Measurements from ENCODE around the gene KRI1. TPM values are rescaled to one million over a fixed set of nuclear protein-coding genes. Genes with fewer than 3 reads are reported as not detected.

The KRI1 gene
- total and polyA plus RNA-seq, 2 experiments from 2014 or later: 23.8 to 43.2 TPM

- TF ChIP-seq, protein P1, sequence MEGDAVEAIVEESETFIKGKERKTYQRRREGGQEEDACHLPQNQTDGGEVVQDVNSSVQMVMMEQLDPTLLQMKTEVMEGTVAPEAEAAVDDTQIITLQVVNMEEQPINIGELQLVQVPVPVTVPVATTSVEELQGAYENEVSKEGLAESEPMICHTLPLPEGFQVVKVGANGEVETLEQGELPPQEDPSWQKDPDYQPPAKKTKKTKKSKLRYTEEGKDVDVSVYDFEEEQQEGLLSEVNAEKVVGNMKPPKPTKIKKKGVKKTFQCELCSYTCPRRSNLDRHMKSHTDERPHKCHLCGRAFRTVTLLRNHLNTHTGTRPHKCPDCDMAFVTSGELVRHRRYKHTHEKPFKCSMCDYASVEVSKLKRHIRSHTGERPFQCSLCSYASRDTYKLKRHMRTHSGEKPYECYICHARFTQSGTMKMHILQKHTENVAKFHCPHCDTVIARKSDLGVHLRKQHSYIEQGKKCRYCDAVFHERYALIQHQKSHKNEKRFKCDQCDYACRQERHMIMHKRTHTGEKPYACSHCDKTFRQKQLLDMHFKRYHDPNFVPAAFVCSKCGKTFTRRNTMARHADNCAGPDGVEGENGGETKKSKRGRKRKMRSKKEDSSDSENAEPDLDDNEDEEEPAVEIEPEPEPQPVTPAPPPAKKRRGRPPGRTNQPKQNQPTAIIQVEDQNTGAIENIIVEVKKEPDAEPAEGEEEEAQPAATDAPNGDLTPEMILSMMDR (conservative IDR thresholded peaks at IDR 0.05; ENCODE audit: low read depth in 2 of 2): peak; percentile 72 to 85
- no peak for TF ChIP-seq EZH2phosphoT487 (IDR thresholded peaks at IDR 0.05; ENCODE audit: unreplicated experiment)
- H3K4me3 ChIP-seq: peak overlapping the region; percentile 35; the same call in 1 of the 2 replicates
- H3K4me1 Mint-ChIP-seq: peaks cover 3% of the 10 kb centered on the region; the same call in 2 of the 3 replicates
- no peaks in the 10 kb centered on the region for H3K79me2 ChIP-seq (replicated peaks; ENCODE audit: insufficient read depth)
- ATAC-seq: peak; percentile 18
- peaks cover 38% of the 10 kb centered on the region for H3K27me3 Mint-ChIP-seq (ENCODE audit: insufficient read depth, low read depth, poor library complexity)
- no peak overlapping the region for H3K4me3 Mint-ChIP-seq
- peak overlapping the region; percentile 57 for H3K4me2 ChIP-seq
- peaks cover 35% of the 10 kb centered on the region for H3K27me3 ChIP-seq (ENCODE audit: insufficient read depth)
- H3K9me2 ChIP-seq (ENCODE audit: insufficient read depth): no peaks in the 10 kb centered on the region
- 0 out of 2 replicates have a peak, but pooled peaks cover 7% of the 10 kb centered on the region for H4K20me1 ChIP-seq (replicated peaks; ENCODE audit: insufficient read depth)
- H3K27ac Mint-ChIP-seq: no peak overlapping the region
- no peak overlapping the region for H2AFZ ChIP-seq
- H3K27ac ChIP-seq (ENCODE audit: low read depth): no peak overlapping the region
- H3F3A ChIP-seq (replicated peaks; ENCODE audit: low read depth): 0 out of 2 replicates have a peak, but pooled peaks cover 17% of the 10 kb centered on the region
- no peaks in the 10 kb centered on the region; the same call in 2 of the 3 replicates for H3K36me3 Mint-ChIP-seq (ENCODE audit: low read depth)
- peak; percentile 86 for DNase-seq (ENCODE audit: low spot score)
- H3K4me1 ChIP-seq (ENCODE audit: insufficient read depth): 0 out of 2 replicates have a peak, but pooled peaks cover 4% of the 10 kb centered on the region
- H3K36me3 ChIP-seq (ENCODE audit: insufficient read depth): no peaks in the 10 kb centered on the region
- H3K9me3 Mint-ChIP-seq: no peaks in the 10 kb centered on the region
Observed at GRCh38 chr19:10510301-10510802, 55.5 kb downstream of the KRI1 start.

- Histone ChIP-seq H3F3A (replicated peaks; ENCODE audit: low read depth) (peaks cover 16% of the 10 kb centered on the region; the same call in 1 of the 2 replicates), H3K9me2 (ENCODE audit: insufficient read depth) (no peaks in the 10 kb centered on the region), H3K27ac (ENCODE audit: low read depth) (no peak overlapping the region), H3K79me2 (replicated peaks; ENCODE audit: insufficient read depth) (no peaks in the 10 kb centered on the region), H4K20me1 (replicated peaks; ENCODE audit: insufficient read depth) (0 out of 2 replicates have a peak, but pooled peaks cover 2% of the 10 kb centered on the region), H3K27me3 (ENCODE audit: insufficient read depth) (peaks cover 26% of the 10 kb centered on the region), H3K4me2 (no peak overlapping the region), H2AFZ (no peak overlapping the region), H3K4me3 (no peak overlapping the region), H3K36me3 (ENCODE audit: insufficient read depth) (no peaks in the 10 kb centered on the region), H3K4me1 (ENCODE audit: insufficient read depth) (peaks cover 4% of the 10 kb centered on the region; the same call in 1 of the 2 replicates)
- no peaks in the 10 kb centered on the region; the same call in 2 of the 3 replicates for H3K36me3 Mint-ChIP-seq (ENCODE audit: low read depth)
- H3K27ac Mint-ChIP-seq: no peak overlapping the region
- no peaks in the 10 kb centered on the region for H3K4me1 Mint-ChIP-seq
- H3K9me3 Mint-ChIP-seq: no peaks in the 10 kb centered on the region
- peaks cover 29% of the 10 kb centered on the region for H3K27me3 Mint-ChIP-seq (ENCODE audit: insufficient read depth, low read depth, poor library complexity)
- DNase-seq (ENCODE audit: low spot score) (no peak), ATAC-seq (no peak)
- H3K4me3 Mint-ChIP-seq: no peak overlapping the region
- TF ChIP-seq, protein P1 (conservative IDR thresholded peaks at IDR 0.05; ENCODE audit: low read depth in 2 of 2): no peak
- TF ChIP-seq CREB1 (CRISPR knock-in tag; IDR thresholded peaks at IDR 0.05; ENCODE audit: low read depth): no peak
- no peak for TF ChIP-seq EZH2phosphoT487 (IDR thresholded peaks at IDR 0.05; ENCODE audit: unreplicated experiment)
- TF ChIP-seq ZNF114 (CRISPR knock-in tag; IDR thresholded peaks at IDR 0.05): no peak
- no peak for TF ChIP-seq POLR2AphosphoS5 (IDR thresholded peaks at IDR 0.05; ENCODE audit: low read depth)
Observed at GRCh38 chr19:10508707-10509106, 57.1 kb downstream of the KRI1 start.

All from GM23338 (cell line).